H9 (cell line): ENCODE measurements around the gene PMIS2. TPM values are rescaled to one million over a fixed set of nuclear protein-coding genes. Genes with fewer than 3 reads are reported as not detected.

Experiments used
- DNase-seq: peaks from one replicate; pipeline ENCODE4 v3.0.0-alpha.2; 2017
- H2AFZ ChIP-seq: one replicate; pipeline ENCODE4 v1.6.1; 2013; ENCODE audit warnings: mild to moderate bottlenecking, low read length, control low read depth, moderate library complexity
- H2AK5ac ChIP-seq: 2 replicates; pipeline ENCODE4 v1.6.1; 2013; ENCODE audit warnings: low read length, control low read depth, mixed read lengths; ENCODE audit not compliant: insufficient read length
- H2BK120ac ChIP-seq: one replicate; pipeline ENCODE4 v1.6.1; 2013; ENCODE audit warnings: low read depth, mild to moderate bottlenecking, low read length, control low read depth, inconsistent platforms; ENCODE audit not compliant: poor library complexity, severe bottlenecking
- H2BK12ac ChIP-seq: 2 replicates; pipeline ENCODE4 v1.6.1; 2013; ENCODE audit warnings: low read length, control low read depth, mixed read lengths, low read depth; ENCODE audit not compliant: insufficient read length
- H2BK15ac ChIP-seq: 2 replicates; pipeline ENCODE4 v1.6.1; 2013; ENCODE audit warnings: low read depth, low read length, control low read depth
- H2BK20ac ChIP-seq: one replicate; pipeline ENCODE4 v1.6.1; 2013; ENCODE audit warnings: low read depth, mild to moderate bottlenecking, low read length, control low read depth, inconsistent platforms; ENCODE audit not compliant: poor library complexity, severe bottlenecking
- H2BK5ac ChIP-seq: 2 replicates; pipeline ENCODE4 v1.6.1; 2013; ENCODE audit warnings: low read length, control low read depth, mixed read lengths; ENCODE audit not compliant: insufficient read length
- H3K14ac ChIP-seq: 2 replicates; pipeline ENCODE4 v1.6.1; 2013; ENCODE audit warnings: low read length, control low read depth; ENCODE audit not compliant: insufficient read depth
- H3K18ac ChIP-seq: 2 replicates; pipeline ENCODE4 v1.6.1; 2013; ENCODE audit warnings: low read depth, mild to moderate bottlenecking, mixed read lengths, low read length, control low read depth; ENCODE audit not compliant: insufficient read length
- H3K23ac ChIP-seq: 2 replicates; pipeline ENCODE4 v1.6.1; 2013; ENCODE audit warnings: low read length, control low read depth, mixed read lengths, low read depth; ENCODE audit not compliant: insufficient read length
- H3K23me2 ChIP-seq: 2 replicates; pipeline ENCODE4 v1.6.1; 2013; ENCODE audit warnings: low read depth, mild to moderate bottlenecking, mixed read lengths, low read length, control low read depth; ENCODE audit not compliant: insufficient read length, poor library complexity, severe bottlenecking
- H3K27ac ChIP-seq: 2 replicates; pipeline ENCODE4 v1.5.1; 2013; ENCODE audit warnings: low read length, control low read depth, mixed read lengths, low read depth; ENCODE audit not compliant: insufficient read length
- H3K27me3 ChIP-seq: 2 replicates; pipeline ENCODE4 v1.6.1; 2013; ENCODE audit warnings: low read length, control low read depth, inconsistent platforms; ENCODE audit not compliant: insufficient read depth
- H3K4ac ChIP-seq: 2 replicates; pipeline ENCODE4 v1.6.1; 2013; ENCODE audit warnings: low read depth, mild to moderate bottlenecking, control low read depth, inconsistent platforms, low read length, moderate library complexity
- H3K4me1 ChIP-seq: 2 replicates; pipeline ENCODE4 v1.6.1; 2013; ENCODE audit warnings: low read length, control low read depth, inconsistent platforms; ENCODE audit not compliant: insufficient read depth
- H3K4me2 ChIP-seq: 2 replicates; pipeline ENCODE4 v1.6.1; 2013; ENCODE audit warnings: low read length, control low read depth, mixed read lengths; ENCODE audit not compliant: insufficient read length, insufficient read depth
- H3K56ac ChIP-seq: 2 replicates; pipeline ENCODE4 v1.6.1; 2013; ENCODE audit warnings: low read depth, mild to moderate bottlenecking, mixed read lengths, low read length, control low read depth; ENCODE audit not compliant: insufficient read length
- H3K79me1 ChIP-seq: 2 replicates; pipeline ENCODE4 v1.6.1; 2013; ENCODE audit warnings: low read depth, mild to moderate bottlenecking, moderate library complexity, low read length, control low read depth, inconsistent platforms; ENCODE audit not compliant: insufficient read depth, poor library complexity, severe bottlenecking
- H3K79me2 ChIP-seq: 2 replicates; pipeline ENCODE4 v1.6.1; 2013; ENCODE audit warnings: low read length, control low read depth, inconsistent platforms; ENCODE audit not compliant: insufficient read depth
- H3K9ac ChIP-seq: 2 replicates; pipeline ENCODE4 v1.6.1; 2013; ENCODE audit warnings: low read length, control low read depth, mixed read lengths; ENCODE audit not compliant: insufficient read length; ENCODE audit errors: extremely low read depth
- H3K9me3 ChIP-seq: one replicate; pipeline ENCODE4 v1.6.1; 2013; ENCODE audit warnings: low read depth, low read length, inconsistent platforms; ENCODE audit not compliant: control insufficient read depth
- H3T11ph ChIP-seq: one replicate; pipeline ENCODE4 v1.6.1; 2013; ENCODE audit warnings: mild to moderate bottlenecking, low read length, control low read depth, inconsistent platforms
- H4K20me1 ChIP-seq: one replicate; pipeline ENCODE4 v1.6.1; 2013; ENCODE audit not compliant: control insufficient read depth, insufficient read length, insufficient read depth
- H4K5ac ChIP-seq: 2 replicates; pipeline ENCODE4 v1.6.1; 2013; ENCODE audit warnings: low read depth, mild to moderate bottlenecking, mixed read lengths, low read length, control low read depth; ENCODE audit not compliant: insufficient read length
- H4K8ac ChIP-seq: replicated peaks from 2 replicates; pipeline ENCODE4 v1.6.1; 2013; ENCODE audit warnings: low read length, control low read depth, mixed read lengths, low read depth; ENCODE audit not compliant: insufficient read length
- H4K91ac ChIP-seq: 2 replicates; pipeline ENCODE4 v1.6.1; 2013; ENCODE audit warnings: low read depth, mild to moderate bottlenecking, moderate library complexity, mixed read lengths, low read length, control low read depth; ENCODE audit not compliant: insufficient read length
- H3K27ac Mint-ChIP-seq, 3 experiments: 2 replicates in 2 of 3; 3 replicates in 1 of 3; pipeline ENCODE4 v1.8.0; 2020 to 2021; ENCODE audit warnings: mixed read lengths in 3 of 3, mild to moderate bottlenecking in 1 of 3, moderate library complexity in 1 of 3
- H3K27me3 Mint-ChIP-seq: 2 replicates; pipeline ENCODE4 v1.8.0; 2021; ENCODE audit warnings: low read depth, mild to moderate bottlenecking, moderate library complexity, mixed read lengths
- H3K36me3 Mint-ChIP-seq, 3 experiments: 2 replicates in 2 of 3; 3 replicates in 1 of 3; pipeline ENCODE4 v1.8.0; 2020 to 2021; ENCODE audit warnings: low read depth in 3 of 3, mixed read lengths in 3 of 3; ENCODE audit not compliant: insufficient read depth in 1 of 3
- H3K4me1 Mint-ChIP-seq, 2 experiments: 2 replicates each; pipeline ENCODE4 v1.8.0; 2020; ENCODE audit warnings: mixed read lengths in 2 of 2
- H3K4me3 Mint-ChIP-seq, 2 experiments: 2 replicates in 1 of 2; 3 replicates in 1 of 2; pipeline ENCODE4 v1.8.0; 2020 to 2021; ENCODE audit warnings: mild to moderate bottlenecking in 2 of 2, mixed read lengths in 2 of 2, moderate library complexity in 1 of 2
- H3K9me3 Mint-ChIP-seq, 2 experiments: 2 replicates in 1 of 2; 3 replicates in 1 of 2; pipeline ENCODE4 v1.8.0; 2020; ENCODE audit warnings: mild to moderate bottlenecking in 2 of 2, mixed read lengths in 2 of 2, moderate library complexity in 1 of 2
- CTCF ChIP-seq: fragments of 200-600 bp; sonication (generic); conservative IDR thresholded peaks from 3 replicates; pipeline ENCODE4 v1.8.0; 2021; ENCODE audit warnings: antibody characterized with exemption, mild to moderate bottlenecking
- WGBS: extraction: QIAGEN DNeasy Blood & Tissue Kit; methylation state at CpG from one replicate; pipeline ENCODE4 v1.1.7; 2013; ENCODE audit warnings: missing lambda C conversion rate, low lambda C conversion rate, mixed read lengths; ENCODE audit not compliant: insufficient read length; ENCODE audit errors: extremely low coverage; 5-methylcytosine and 5-hydroxymethylcytosine counted together
- total RNA-seq: library from RNA; stranded (reverse); gene quantifications from 2 replicates; pipeline ENCODE4 v1.2.1, GENCODE V29; 2021

The PMIS2 gene
- total RNA-seq, 1 experiment from 2014 or later: not detected

GRCh38 chr19:35558400-35559280, 27.3 kb upstream of the PMIS2 start:
- H3K4me1 Mint-ChIP-seq: peaks cover 9 to 17% of the 10 kb centered on the region in 2 experiments
- Histone ChIP-seq H2AFZ (no peak overlapping the region), H4K20me1 (no peaks in the 10 kb centered on the region), H4K8ac (no peak overlapping the region), H3K56ac (no peak overlapping the region), H3K4ac (no peak overlapping the region), H2BK120ac (no peak overlapping the region), H3K4me2 (peak overlapping the region; percentile 83), H3K9ac (no peak overlapping the region), H2BK20ac (no peak overlapping the region), H3K4me1 (no peaks in the 10 kb centered on the region), H2BK5ac (no peak overlapping the region), H3K27me3 (peaks cover 3% of the 10 kb centered on the region; the same call in 1 of the 2 replicates), H4K5ac (no peak overlapping the region), H2BK15ac (no peak overlapping the region), H3K79me1 (no peaks in the 10 kb centered on the region), H3K79me2 (no peaks in the 10 kb centered on the region; the same call in 1 of the 2 replicates), H4K91ac (no peak overlapping the region), H3K14ac (no peak overlapping the region), H2BK12ac (no peak overlapping the region), H3K23me2 (peaks cover 7% of the 10 kb centered on the region), H3T11ph (no peak overlapping the region), H3K18ac (no peak overlapping the region), H2AK5ac (no peak overlapping the region), H3K9me3 (no peaks in the 10 kb centered on the region), H3K23ac (no peak overlapping the region), H3K27ac (no peak overlapping the region)
- DNase-seq: no peak
- H3K4me3 Mint-ChIP-seq: peak overlapping the region; percentile 85 to 90
- H3K27me3 Mint-ChIP-seq: peaks cover 76% of the 10 kb centered on the region
- no peak for TF ChIP-seq CTCF
- H3K9me3 Mint-ChIP-seq: peaks cover 0 to 2% of the 10 kb centered on the region in 2 experiments; a peak in 1 of 5 replicates
- no peaks in the 10 kb centered on the region; a peak in 1 of 7 replicates for H3K36me3 Mint-ChIP-seq
- no peak overlapping the region for H3K27ac Mint-ChIP-seq
- no CpG with 5 or more reads among the region's 53 CpGs for whole genome bisulfite sequencing
